Tongue (tissue), 3 donors: ENCODE results near the gene PRPSAP1. TPM values are rescaled to one million over a fixed set of nuclear protein-coding genes. Genes with fewer than 3 reads are reported as not detected.
A peak's percentile ranks its signal among the peaks of the same experiment; 100 is the strongest.

ENCODE experiments used
- DNase-seq: peaks from one replicate; pipeline ENCODE4 v3.0.0-alpha.2; 2015
- small RNA-seq: library from RNA; depleted of rRNA; stranded (forward); fragments of <200 nt; gene quantifications from one replicate; pipeline ENCODE3, GENCODE V24; 2014; ENCODE audit warnings: low replicate concordance
- total RNA-seq: library from RNA; depleted of rRNA; stranded (reverse); fragments of >200 nt; gene quantifications from one replicate; pipeline ENCODE4 v1.2.3, GENCODE V29; 2014

Gene PRPSAP1
- total RNA-seq, 1 donor from 2014 or later: 55.8 TPM

DNA sequence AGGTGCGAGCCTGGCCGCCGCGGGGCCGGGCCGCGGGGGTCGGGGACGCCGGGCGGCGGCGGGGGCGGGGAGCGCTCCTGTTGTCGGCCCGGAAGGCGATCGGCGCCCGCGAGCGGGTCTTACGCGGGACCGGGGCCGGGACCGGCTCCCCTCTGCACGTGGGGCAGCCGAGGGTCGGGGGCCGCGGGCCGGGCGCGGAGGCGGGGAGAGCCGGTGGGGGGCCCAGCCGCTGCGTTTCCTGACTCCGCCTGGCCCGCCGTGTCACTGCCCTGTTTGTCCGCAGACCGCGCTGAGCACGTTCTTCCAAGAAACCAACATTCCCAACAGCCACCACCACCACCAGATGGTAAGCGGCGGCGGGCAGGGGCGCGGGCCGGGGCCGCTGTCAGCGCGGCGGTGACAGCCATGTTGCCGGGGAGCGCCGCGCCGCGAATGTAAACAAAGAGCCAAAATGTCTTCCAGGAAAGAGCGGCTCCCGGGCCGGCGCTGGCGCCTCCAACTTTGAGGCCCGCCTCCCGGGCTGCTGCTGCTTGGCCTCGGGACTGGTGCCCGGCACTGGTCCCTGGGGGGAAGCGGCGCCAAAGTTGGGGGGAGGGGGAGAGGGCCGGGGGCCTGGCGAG, 88.0 kb downstream of the PRPSAP1 start:
- peak; percentile 74 for DNase-seq

DNA sequence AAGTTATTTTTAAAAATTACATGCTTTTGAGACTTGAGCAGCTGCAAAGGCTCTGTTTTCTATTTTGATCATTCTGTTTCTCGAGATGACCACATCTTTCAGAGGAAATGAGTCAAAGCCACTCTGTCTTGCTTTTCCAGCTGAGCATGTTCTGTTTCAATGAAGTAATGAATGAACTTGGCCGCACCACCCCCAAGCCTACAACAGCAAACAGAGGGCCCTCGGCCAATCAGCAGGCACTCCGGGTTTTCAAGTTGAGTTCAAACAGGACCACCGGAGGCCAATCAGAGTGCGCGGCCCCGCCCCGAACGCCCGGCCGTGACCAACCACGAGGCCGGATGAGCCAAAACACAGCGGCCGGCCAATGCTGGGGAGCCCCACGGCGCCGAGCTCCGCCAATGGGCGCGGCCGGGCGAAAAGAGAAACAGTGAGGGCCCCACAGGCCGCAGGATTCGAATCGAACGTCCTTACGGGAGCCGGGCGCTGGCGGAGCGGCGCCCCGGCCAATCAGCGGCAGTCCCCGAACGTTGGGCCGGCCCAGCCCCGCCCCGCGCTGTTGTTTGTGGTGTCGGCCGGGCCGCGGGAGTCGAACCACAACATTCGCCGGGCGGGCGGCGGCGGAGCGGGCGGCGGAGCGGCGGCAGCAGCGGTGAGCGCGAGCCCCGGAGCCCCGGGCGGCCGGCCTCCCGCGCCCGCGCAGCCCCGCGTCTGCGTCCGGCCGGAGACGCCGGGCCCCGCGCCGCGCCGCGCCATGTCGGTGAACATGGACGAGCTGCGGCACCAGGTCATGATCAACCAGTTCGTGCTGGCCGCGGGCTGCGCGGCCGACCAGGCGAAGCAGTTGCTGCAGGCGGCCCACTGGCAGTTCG, 88.7 kb downstream of the PRPSAP1 start, which contains the start of gene UBALD2:
Gene UBALD2 (plus strand): TSS at position 594 of the 869 bp plus-strand sequence. CDS start 158 bp downstream, at position 752.
- DNase-seq: peak; percentile 99

DNA sequence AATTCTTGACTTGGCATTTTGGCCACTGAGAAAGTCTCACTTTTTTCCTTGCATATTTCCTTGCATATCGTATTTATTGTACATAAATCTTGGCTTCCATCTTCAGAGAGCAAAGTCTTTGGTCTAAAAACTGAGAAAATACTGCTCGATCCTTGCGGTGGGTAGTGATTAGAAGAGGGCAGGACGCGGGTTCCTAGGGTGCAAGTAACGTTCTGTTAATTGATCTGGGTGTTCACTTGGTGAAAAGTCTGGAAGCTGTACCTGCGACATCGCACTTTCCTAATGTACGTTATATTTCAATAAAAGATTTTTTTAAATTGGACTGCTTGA, 89.3 kb downstream of the PRPSAP1 start:
- DNase-seq: no peak

DNA sequence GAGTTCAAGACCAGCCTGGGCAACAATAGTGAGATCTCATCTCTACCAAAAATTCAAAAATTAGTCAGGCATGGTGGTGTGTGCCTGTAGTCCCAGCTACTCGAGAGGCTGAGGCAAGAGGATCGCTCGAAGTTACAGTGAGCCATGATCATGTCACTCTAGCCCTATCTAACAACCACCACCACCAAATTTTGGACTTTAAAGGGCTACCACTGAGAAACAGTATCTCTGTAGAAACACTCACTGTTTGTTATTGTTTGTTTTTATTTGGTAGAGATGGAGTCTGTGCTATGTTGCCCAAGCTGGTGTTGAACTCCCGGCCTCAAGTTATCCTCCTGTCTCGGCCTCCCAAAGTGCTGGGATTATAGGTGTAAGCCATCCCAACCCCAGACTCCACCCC, 89.8 kb downstream of the PRPSAP1 start:
- no peak for DNase-seq

DNA sequence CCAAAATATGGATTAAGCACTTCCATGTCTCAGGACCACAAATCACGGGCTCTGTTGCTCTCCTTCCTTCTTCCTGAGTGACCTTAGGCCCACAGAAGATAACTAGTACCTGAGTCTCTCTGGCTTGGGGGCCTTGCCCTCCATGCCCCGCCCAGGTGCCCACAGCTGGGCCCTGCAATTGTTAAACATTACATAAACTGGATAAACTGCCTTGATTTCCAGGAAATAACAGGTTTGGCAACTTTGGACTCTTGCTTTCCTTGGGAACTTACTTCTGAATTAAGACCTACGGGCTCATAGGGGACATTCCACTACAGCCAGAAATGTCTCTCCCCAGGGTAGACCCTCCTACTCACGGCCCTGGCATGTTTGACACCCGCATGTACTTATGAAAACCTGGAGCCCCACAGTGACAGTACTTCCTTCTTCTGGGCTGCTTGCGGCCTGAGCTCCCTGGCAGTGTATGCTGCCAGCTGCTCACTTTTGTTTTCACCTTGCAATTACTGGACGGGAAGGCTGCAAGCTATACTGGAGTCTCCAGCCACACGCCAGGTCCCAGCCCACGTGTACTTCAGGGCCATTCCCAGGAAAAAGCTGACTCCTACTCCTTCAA, 90.9 kb downstream of the PRPSAP1 start:
- DNase-seq: peak; percentile 41

DNA sequence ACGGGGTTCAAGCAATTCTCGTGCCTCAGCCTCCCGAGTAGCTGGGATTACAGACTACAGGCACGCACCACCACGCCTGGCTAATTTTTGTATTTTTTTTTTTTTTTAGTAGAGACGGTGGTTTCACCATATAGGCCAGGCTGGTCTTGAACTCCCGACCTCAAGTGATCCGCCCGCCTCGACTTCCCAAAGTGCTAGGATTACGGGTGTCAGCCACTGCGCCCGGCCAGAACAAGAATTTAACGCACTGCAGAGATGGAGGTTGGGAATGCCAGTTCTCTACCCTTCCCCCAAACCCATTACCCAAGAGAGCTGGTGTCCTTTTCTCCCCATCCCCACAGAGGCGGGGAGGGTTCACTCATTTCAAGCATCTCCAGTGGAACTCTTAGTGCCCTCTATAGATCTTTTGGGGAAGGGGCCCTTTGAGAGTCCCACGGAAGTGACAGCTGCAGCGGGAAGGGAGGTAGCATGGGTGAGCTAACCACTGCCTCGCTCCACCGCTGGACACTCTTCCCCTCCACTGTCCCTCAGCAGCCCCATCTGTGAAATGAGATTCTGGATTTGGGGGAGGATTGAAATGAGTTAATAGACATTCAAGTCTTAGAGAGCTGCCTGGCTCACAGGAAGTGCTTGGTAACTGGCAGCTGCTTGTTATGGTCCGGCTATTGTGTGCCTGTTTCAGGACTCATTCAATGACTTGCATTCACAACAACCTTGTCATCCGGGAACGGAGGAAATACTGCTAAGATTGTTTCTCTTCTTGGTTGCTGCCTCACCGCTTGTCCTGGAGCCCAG, 92.1 kb downstream of the PRPSAP1 start:
- no peak for DNase-seq

DNA sequence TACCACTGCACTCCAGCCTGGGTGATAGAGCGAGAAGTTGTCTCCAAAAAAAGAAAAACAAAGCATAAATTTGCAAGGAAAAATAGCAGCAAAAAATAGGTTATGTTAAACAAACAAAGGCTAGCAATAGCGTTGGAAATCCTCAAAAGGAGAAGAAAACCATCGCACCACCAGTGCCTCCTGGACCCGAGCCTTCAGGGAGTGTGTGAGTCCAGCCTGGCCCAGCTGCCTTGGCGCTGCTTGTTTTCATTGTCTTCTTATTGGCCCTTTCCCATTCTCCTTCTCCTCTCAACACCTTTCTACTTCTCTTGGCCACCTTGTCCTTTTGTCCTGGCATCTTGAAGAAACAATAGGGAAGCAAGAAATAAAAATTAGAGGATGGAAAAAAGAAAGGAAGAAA, 93.0 kb downstream of the PRPSAP1 start:
- DNase-seq: no peak

DNA sequence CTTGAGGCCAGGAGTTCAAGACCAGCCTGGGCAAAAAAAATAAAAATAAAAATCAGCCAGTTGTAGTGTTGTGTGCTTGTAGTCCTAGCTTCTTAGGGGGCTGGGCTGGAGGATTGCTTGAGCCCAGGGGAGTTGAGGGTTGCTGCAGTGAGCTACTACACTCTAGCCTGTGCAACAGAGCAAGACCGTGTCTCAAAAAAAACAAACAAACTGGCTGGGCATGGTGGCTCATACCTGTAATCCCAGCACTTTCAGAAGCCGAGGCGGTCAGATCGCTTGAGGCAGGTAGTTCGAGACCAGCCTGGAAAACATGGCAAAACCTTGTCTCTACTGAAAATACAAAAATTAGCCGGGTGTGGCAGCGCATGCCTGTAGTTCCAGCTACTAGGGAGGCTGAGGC, 93.5 kb downstream of the PRPSAP1 start:
- DNase-seq: no peak

Small RNAs within 50 kb of the gene (small RNA-seq; reads per million reads assigned to genes)
- gene RF00019: not detected
- gene RNU6-24P: not detected

Other genes with a start within 250 kb of the PRPSAP1 start
- 0.51 TPM for gene FOXJ1, start 212.7 kb downstream of the PRPSAP1 start, total RNA-seq
- gene RNF157, start 113.4 kb downstream of the PRPSAP1 start, total RNA-seq: 6.7 TPM
- 3.6 TPM for gene UBALD2, start 88.6 kb downstream of the PRPSAP1 start, total RNA-seq
- gene QRICH2, start 45.6 kb downstream of the PRPSAP1 start, total RNA-seq: 2.1 TPM
- gene SPHK1, start 30.7 kb upstream of the PRPSAP1 start, total RNA-seq: 6.5 TPM
- 18.1 TPM for gene UBE2O, start 99.2 kb upstream of the PRPSAP1 start, total RNA-seq
- not detected for gene AANAT, start 113.7 kb upstream of the PRPSAP1 start, total RNA-seq
- gene RHBDF2, start 147.5 kb upstream of the PRPSAP1 start, total RNA-seq: 8.7 TPM
- gene CYGB, start 183.8 kb upstream of the PRPSAP1 start, total RNA-seq: 12.2 TPM
- 0.31 TPM for gene PRCD, start 186.1 kb upstream of the PRPSAP1 start, total RNA-seq
- 11.7 TPM for gene ST6GALNAC2, start 231.9 kb upstream of the PRPSAP1 start, total RNA-seq